EH (cell line): ENCODE measurements around the gene SMTNL2.
"Not testable (repeated sequence)": the region's sequence is repeated elsewhere in the genome, so short reads cannot be mapped to it uniquely, and the experiment has no call there.

Experiments used
- DNase-seq: peaks from one replicate; pipeline ENCODE4 v3.0.0-alpha.2; 2015; ENCODE audit warnings: low read depth

SMTNL2 gene

GRCh38 chr17:4602041-4602440 is 17.7 kb downstream of the SMTNL2 start:
- no peak for DNase-seq

- peak; percentile 62 for DNase-seq
Observed at GRCh38 chr17:4604111-4604644, 19.8 kb downstream of the SMTNL2 start.

GRCh38 chr17:4604736-4605135 is 20.4 kb downstream of the SMTNL2 start:
- not testable (repeated sequence) for DNase-seq

GRCh38 chr17:4605826-4606225 is 21.5 kb downstream of the SMTNL2 start:
- peak; percentile 15 for DNase-seq

GRCh38 chr17:4607261-4607741 is 23.0 kb downstream of the SMTNL2 start:
- DNase-seq, result no peak

- peak; percentile 60 for DNase-seq
Observed at GRCh38 chr17:4607773-4608187, 23.5 kb downstream of the SMTNL2 start.

- no peak for DNase-seq
Observed at GRCh38 chr17:4609761-4610160, 25.4 kb downstream of the SMTNL2 start.

GRCh38 chr17:4610162-4610561 is 25.8 kb downstream of the SMTNL2 start:
- DNase-seq, result no peak

GRCh38 chr17:4610656-4611055 is 26.3 kb downstream of the SMTNL2 start:
- DNase-seq, result no peak

- DNase-seq, result no peak
Observed at GRCh38 chr17:4616476-4616875, 32.1 kb downstream of the SMTNL2 start.

GRCh38 chr17:4617090-4617489 is 32.8 kb downstream of the SMTNL2 start:
- no peak for DNase-seq

GRCh38 chr17:4617590-4618351 is 33.4 kb downstream of the SMTNL2 start:
- no peak for DNase-seq

GRCh38 chr17:4620531-4621101 is 36.3 kb downstream of the SMTNL2 start:
- DNase-seq, result no peak

- DNase-seq, result no peak
Observed at GRCh38 chr17:4622375-4622774, 38.0 kb downstream of the SMTNL2 start.

- no peak for DNase-seq
Observed at GRCh38 chr17:4623249-4623648, 38.9 kb downstream of the SMTNL2 start.

GRCh38 chr17:4624451-4624911 is 40.2 kb downstream of the SMTNL2 start:
- DNase-seq, result not testable (repeated sequence)

GRCh38 chr17:4625181-4625617 is 40.9 kb downstream of the SMTNL2 start:
- DNase-seq, result no peak

- no peak for DNase-seq
Observed at GRCh38 chr17:4626734-4627256, 42.5 kb downstream of the SMTNL2 start.

- DNase-seq, result no peak
Observed at GRCh38 chr17:4631431-4631830, 47.1 kb downstream of the SMTNL2 start.

- peak; percentile 17 for DNase-seq
Observed at GRCh38 chr17:4631836-4632580, 47.7 kb downstream of the SMTNL2 start.

- no peak for DNase-seq
Observed at GRCh38 chr17:4632581-4632920, 48.2 kb downstream of the SMTNL2 start.

GRCh38 chr17:4633643-4634042 is 49.3 kb downstream of the SMTNL2 start:
- DNase-seq, result no peak
